ENCODE results near the gene COQ10A. TPM values are rescaled to one million over a fixed set of nuclear protein-coding genes. Genes with fewer than 3 reads are reported as not detected.

The COQ10A gene
- total and polyA plus RNA-seq, 2 of the 8 experiments (the other 6 are each of a cell fraction or from before 2014, with no cell fraction given), result 21.8 to 42.9 TPM

- H3K4me2 ChIP-seq (ENCODE audit: insufficient read depth in 1 of 2, low read depth in 2 of 2, low read length in 2 of 2), result peak overlapping the region; percentile 82 to 90
These were observed 32.1 kb downstream of the COQ10A start for GRCh38 chr12:56298828-56299227.

More at GRCh38 chr12:56298828-56299227, 32.1 kb downstream of the COQ10A start:
- peaks cover 0 to 8% (median 1%) of the 10 kb centered on the region in 4 experiments; a peak in 3 of 8 replicates for H3K36me3 ChIP-seq (ENCODE audit: control insufficient read depth in 2 of 4, insufficient read depth in 4 of 4, low read length in 3 of 4)
- H3K4me1 ChIP-seq (replicated peaks in 1 of 4; ENCODE audit: control insufficient read depth in 3 of 4, insufficient read depth in 4 of 4, low read length in 3 of 4), result peaks cover 0 to 9% (median 2%) of the 10 kb centered on the region in 4 experiments; a peak in 4 of 7 replicates
- H3K23me2 ChIP-seq (ENCODE audit: low read depth, low read length), result peaks cover 3% of the 10 kb centered on the region; the same call in 1 of the 2 replicates
- TF ChIP-seq BACH1 (IDR thresholded peaks at IDR 0.05; ENCODE audit: low read length) (no peak), ASH2L (IDR thresholded peaks at IDR 0.05; ENCODE audit: low read length) (no peak), ZNF274 (IDR thresholded peaks at IDR 0.05; ENCODE audit: borderline replicate concordance, extremely low read depth, low read length) (no peak), E2F6 (IDR thresholded peaks at IDR 0.05) (no peak), RNF2 (IDR thresholded peaks at IDR 0.05; ENCODE audit: borderline replicate concordance, low read depth, low read length, missing control alignments, poor library complexity, severe bottlenecking) (no peak), CHD2 (IDR thresholded peaks at IDR 0.05; ENCODE audit: low read length) (no peak), TBP (IDR thresholded peaks at IDR 0.05; ENCODE audit: low read depth, low read length) (no peak), JUND (IDR thresholded peaks at IDR 0.05; ENCODE audit: low read length) (no peak), MAX (IDR thresholded peaks at IDR 0.05) (no peak)
- H2BK15ac ChIP-seq (ENCODE audit: low read length), result no peak overlapping the region
- H3K4ac ChIP-seq (replicated peaks; ENCODE audit: insufficient read length, low read depth, low read length), result no peak overlapping the region
- no peak overlapping the region for H2BK120ac ChIP-seq (replicated peaks; ENCODE audit: low read depth, low read length)
- H2AK5ac ChIP-seq (ENCODE audit: low read depth, low read length), result no peak overlapping the region
- WGBS, 2 experiments (ENCODE audit: extremely low coverage in 1 of 2, insufficient coverage in 1 of 2, insufficient read length in 1 of 2, insufficient replicate concordance in 2 of 2, low coverage in 1 of 2, low lambda C conversion rate in 2 of 2, missing lambda C conversion rate in 1 of 2), result 86% methylated on average over 5 of the region's 5 CpGs; no CpG with 5 or more reads in 1 of the 2 experiments
- no peak overlapping the region for H3K18ac ChIP-seq (ENCODE audit: extremely low read depth, low read length)
- H3K27me3 ChIP-seq (replicated peaks in 1 of 4; ENCODE audit: control insufficient read depth in 3 of 4, extremely low read depth in 1 of 4, insufficient read depth in 3 of 4, low read length in 3 of 4), result no peaks in the 10 kb centered on the region
- H2BK12ac ChIP-seq (ENCODE audit: low read depth, low read length), result no peak overlapping the region
- DNase-seq (ENCODE audit: low read depth in 1 of 2, low spot score in 2 of 2) (no peak), FAIRE-seq (no peak)
- no peak overlapping the region for H4K8ac ChIP-seq (ENCODE audit: extremely low read depth, insufficient read depth, low read length)
- no peak overlapping the region for H2BK5ac ChIP-seq (ENCODE audit: low read depth, low read length)
- H3K4me3 ChIP-seq (ENCODE audit: extremely low read depth in 1 of 4, insufficient read depth in 2 of 4, low read depth in 3 of 4, low read length in 4 of 4), result peak overlapping the region; percentile 95 to 99 (median 96); a peak in 7 of 8 replicates
- peaks cover 0 to 3% of the 10 kb centered on the region in 2 experiments for H4K20me1 ChIP-seq (replicated peaks in 1 of 2; ENCODE audit: control insufficient read depth in 1 of 2, insufficient read depth in 2 of 2, low read length in 2 of 2)
- H3K27ac ChIP-seq (ENCODE audit: low read depth, low read length), result no peak overlapping the region
- no peak overlapping the region for H3K56ac ChIP-seq (replicated peaks; ENCODE audit: insufficient read length, low read depth, low read length)
- H4K91ac ChIP-seq (replicated peaks; ENCODE audit: insufficient read length, low read length), result no peak overlapping the region
- ChIA-PET CTCF (ENCODE audit: partially characterized antibody) (interaction anchor here (0.6 to 1.9 kb wide), 8 partner anchors 23 to 411 kb away, joined by 3 to 5 read pairs (median 4); no protein-coding TSS in a partner anchor), POLR2A (ENCODE audit: partially characterized antibody) (interaction anchor here (0.7 to 2.0 kb wide), 11 partner anchors 22 to 181 kb away, joined by 3 to 7 read pairs (median 4); partner anchors contain the start of genes COQ10A, IL23A, PAN2 and TIMELESS)
- peak overlapping the region in 2 of 4 experiments; percentile 53 to 70; a peak in 3 of 7 replicates for H3K9ac ChIP-seq (replicated peaks in 1 of 4; ENCODE audit: extremely low read depth in 1 of 4, low read depth in 3 of 4, low read length in 3 of 4)
- no peak overlapping the region for H3K14ac ChIP-seq (ENCODE audit: insufficient read length)
- no peak overlapping the region for H2BK20ac ChIP-seq (ENCODE audit: low read length)
- H2AFZ ChIP-seq (ENCODE audit: low read length), result no peak overlapping the region
- H3K9me3 ChIP-seq (ENCODE audit: insufficient read depth in 2 of 2, low read depth in 1 of 2, low read length in 1 of 2), result no peaks in the 10 kb centered on the region
- no peak overlapping the region for H4K5ac ChIP-seq (ENCODE audit: insufficient read length, low read depth, low read length)
- H3K79me1 ChIP-seq (ENCODE audit: low read depth, low read length), result no peaks in the 10 kb centered on the region
- peaks cover 12 to 43% of the 10 kb centered on the region in 2 experiments for H3K79me2 ChIP-seq (ENCODE audit: control insufficient read depth in 1 of 2, insufficient read depth in 2 of 2, low read length in 2 of 2)
- H3K23ac ChIP-seq (ENCODE audit: insufficient read length), result no peak overlapping the region
